ENCODE measurements around the gene ZNF584. TPM values are rescaled to one million over a fixed set of nuclear protein-coding genes. Genes with fewer than 3 reads are reported as not detected.

The ZNF584 gene
- total and polyA plus RNA-seq, 4 experiments from 2014 or later: 6.6 to 10.7 (median 9.7) TPM

- Mint-ChIP-seq H3K27me3 (no peaks in the 10 kb centered on the region), H3K36me3 (peaks cover 17 to 35% of the 10 kb centered on the region in 2 donors), H3K27ac (peak overlapping the region; percentile 96 to 99 (median 98)), H3K9me3 (peaks cover 0 to 2% (median 0%) of the 10 kb centered on the region in 8 donors), H3K4me3 (peak overlapping the region; percentile 93 to 99 (median 96)), H3K4me1 (peaks cover 27 to 64% (median 41%) of the 10 kb centered on the region in 4 donors)
- ChIA-PET CTCF (ENCODE audit: partially characterized antibody) (no interaction called here), POLR2A (ENCODE audit: partially characterized antibody) (interaction anchor here (0.6 to 3.2 kb wide), 14 partner anchors 12 to 536 kb away, joined by 3 to 30 read pairs (median 4); partner anchors contain the start of genes ERVK3-1, ZBTB45, ZNF274 and ZNF446)
- H3K9me3 ChIP-seq (ENCODE audit: control insufficient read depth in 1 of 2, low read length in 2 of 2): no peaks in the 10 kb centered on the region
- H3K36me3 ChIP-seq (ENCODE audit: insufficient read depth, low read length): peaks cover 16% of the 10 kb centered on the region
- peak overlapping the region; percentile 56 to 65 for H3K4me3 ChIP-seq (ENCODE audit: low read length in 2 of 2)
- no peaks in the 10 kb centered on the region for H3K27me3 ChIP-seq (ENCODE audit: insufficient read depth, low read length)
- H3K27ac ChIP-seq (ENCODE audit: low read depth, low read length): peak overlapping the region; percentile 89
- intact Hi-C loops (cut with micrococcal nuclease): loop anchor here (10.0 kb wide), 1 partner anchor 161 kb away; the partner anchor contains the start of gene ZNF544
- peaks cover 42% of the 10 kb centered on the region for H3K4me1 ChIP-seq (ENCODE audit: insufficient read depth, low read length)
- peak in 1 of 5 donors; percentile 17 for DNase-seq
Measured at GRCh38 chr19:58385891-58386575, 22.4 kb upstream of the ZNF584 start.

- no peaks in the 10 kb centered on the region for H3K27me3 Mint-ChIP-seq
- POLR2A ChIA-PET (ENCODE audit: partially characterized antibody): interaction anchor here (0.6 to 3.2 kb wide), 18 partner anchors 13 to 537 kb away, joined by 3 to 30 read pairs (median 4); partner anchors contain the start of genes ERVK3-1, ZBTB45, ZNF274 and ZNF324B
- CTCF ChIA-PET (ENCODE audit: partially characterized antibody): no interaction called here
Measured at GRCh38 chr19:58386576-58387337, 21.7 kb upstream of the ZNF584 start, which contains the start of gene RPS5. TSS of gene RPS5 (plus strand) at chr19:58387269. CDS start at chr19:58388138, 869 bp downstream.

GRCh38 chr19:58387338-58388174, 20.9 kb upstream of the ZNF584 start:
- POLR2A ChIA-PET (ENCODE audit: partially characterized antibody): interaction anchor here (1.0 to 3.2 kb wide), 13 partner anchors 13 to 538 kb away, joined by 3 to 30 read pairs (median 5); partner anchors contain the start of genes ZBTB45, ZNF274, ZNF324B and ZNF446

More at GRCh38 chr19:58386576-58387337, 21.7 kb upstream of the ZNF584 start, which contains the start of gene RPS5:
- H3K27me3 ChIP-seq (ENCODE audit: insufficient read depth, low read length): no peaks in the 10 kb centered on the region
- Mint-ChIP-seq H3K9me3 (peaks cover 0 to 2% (median 0%) of the 10 kb centered on the region in 8 donors), H3K4me1 (peaks cover 27 to 60% (median 39%) of the 10 kb centered on the region in 4 donors), H3K36me3 (peaks cover 17 to 36% of the 10 kb centered on the region in 2 donors), H3K27ac (peak within 1 kb of the TSS; percentile 96 to 99 (median 98)), H3K4me3 (peak within 1 kb of the TSS; percentile 93 to 99 (median 96))
- peak; percentile 94 to 99 (median 98) for DNase-seq
- H3K36me3 ChIP-seq (ENCODE audit: insufficient read depth, low read length): peaks cover 20% of the 10 kb centered on the region
- peak within 1 kb of the TSS; percentile 56 to 65 for H3K4me3 ChIP-seq (ENCODE audit: low read length in 2 of 2)
- peaks cover 41% of the 10 kb centered on the region for H3K4me1 ChIP-seq (ENCODE audit: insufficient read depth, low read length)
- intact Hi-C loops (cut with micrococcal nuclease): loop anchor here (1.0 to 10.0 kb wide), 7 partner anchors 15 to 162 kb away; partner anchors contain the start of genes ERVK3-1, ZNF132, ZNF544 and ZNF584
- no peaks in the 10 kb centered on the region for H3K9me3 ChIP-seq (ENCODE audit: control insufficient read depth in 1 of 2, low read length in 2 of 2)
- peak within 1 kb of the TSS; percentile 89 for H3K27ac ChIP-seq (ENCODE audit: low read depth, low read length)

GRCh38 chr19:58388175-58388526, 20.3 kb upstream of the ZNF584 start:
- Mint-ChIP-seq H3K4me1 (peaks cover 24 to 58% (median 37%) of the 10 kb centered on the region in 4 donors), H3K27ac (peak overlapping the region in 6 of 7 donors; percentile 96 to 99 (median 98)), H3K9me3 (no peaks in the 10 kb centered on the region), H3K36me3 (peaks cover 22 to 44% of the 10 kb centered on the region in 2 donors), H3K4me3 (peak overlapping the region; percentile 93 to 99 (median 96)), H3K27me3 (no peaks in the 10 kb centered on the region)
- intact Hi-C loops (cut with micrococcal nuclease): loop anchor here (10.0 kb wide), 1 partner anchor 163 kb away; the partner anchor contains the start of gene ZNF544
- no peaks in the 10 kb centered on the region for H3K27me3 ChIP-seq (ENCODE audit: insufficient read depth, low read length)
- DNase-seq: no peak
- H3K4me3 ChIP-seq (ENCODE audit: low read length in 2 of 2): peak overlapping the region; percentile 44 to 56
- H3K36me3 ChIP-seq (ENCODE audit: insufficient read depth, low read length): peaks cover 30% of the 10 kb centered on the region
- H3K9me3 ChIP-seq (ENCODE audit: control insufficient read depth in 1 of 2, low read length in 2 of 2): no peaks in the 10 kb centered on the region
- H3K4me1 ChIP-seq (ENCODE audit: insufficient read depth, low read length): peaks cover 34% of the 10 kb centered on the region
- CTCF ChIA-PET (ENCODE audit: partially characterized antibody): no interaction called here
- POLR2A ChIA-PET (ENCODE audit: partially characterized antibody): interaction anchor here (1.1 to 3.2 kb wide), 5 partner anchors 13 to 205 kb away, joined by 3 to 30 read pairs (median 6); partner anchors contain the start of genes ZBTB45, ZNF274, ZNF324B and ZNF497
- peak overlapping the region; percentile 89 for H3K27ac ChIP-seq (ENCODE audit: low read depth, low read length)

More at GRCh38 chr19:58387338-58388174, 20.9 kb upstream of the ZNF584 start:
- Histone ChIP-seq H3K27me3 (ENCODE audit: insufficient read depth, low read length) (no peaks in the 10 kb centered on the region), H3K36me3 (ENCODE audit: insufficient read depth, low read length) (peaks cover 24% of the 10 kb centered on the region), H3K9me3 (ENCODE audit: control insufficient read depth in 1 of 2, low read length in 2 of 2) (no peaks in the 10 kb centered on the region), H3K27ac (ENCODE audit: low read depth, low read length) (peak overlapping the region; percentile 89), H3K4me1 (ENCODE audit: insufficient read depth, low read length) (peaks cover 34% of the 10 kb centered on the region), H3K4me3 (ENCODE audit: low read length in 2 of 2) (peak overlapping the region; percentile 44 to 56)
- peak overlapping the region; percentile 93 to 99 (median 96) for H3K4me3 Mint-ChIP-seq
- peaks cover 0 to 2% (median 0%) of the 10 kb centered on the region in 8 donors for H3K9me3 Mint-ChIP-seq
- peak overlapping the region; percentile 96 to 99 (median 98) for H3K27ac Mint-ChIP-seq
- DNase-seq: no peak
- CTCF ChIA-PET (ENCODE audit: partially characterized antibody): no interaction called here
- no peaks in the 10 kb centered on the region for H3K27me3 Mint-ChIP-seq
- intact Hi-C loops (cut with micrococcal nuclease): loop anchor here (1.0 to 10.0 kb wide), 7 partner anchors 14 to 163 kb away; partner anchors contain the start of genes ERVK3-1, ZNF132, ZNF544 and ZNF584
- H3K4me1 Mint-ChIP-seq: peaks cover 22 to 54% (median 35%) of the 10 kb centered on the region in 4 donors
- peaks cover 17 to 39% of the 10 kb centered on the region in 2 donors for H3K36me3 Mint-ChIP-seq

- CTCF ChIA-PET (ENCODE audit: partially characterized antibody): no interaction called here
Measured at GRCh38 chr19:58392945-58393724, 15.3 kb upstream of the ZNF584 start.

GRCh38 chr19:58393725-58394033, 14.8 kb upstream of the ZNF584 start:
- DNase-seq: no peak
- no peak overlapping the region for H3K27ac Mint-ChIP-seq
- intact Hi-C loops (cut with micrococcal nuclease): no loop called here
- H3K4me1 Mint-ChIP-seq: peaks cover 9 to 24% (median 18%) of the 10 kb centered on the region in 4 donors
- H3K27me3 Mint-ChIP-seq: peaks cover 5 to 7% of the 10 kb centered on the region in 2 donors
- CTCF ChIA-PET (ENCODE audit: partially characterized antibody): no interaction called here
- no peak overlapping the region for H3K4me3 ChIP-seq (ENCODE audit: low read length in 2 of 2)
- POLR2A ChIA-PET (ENCODE audit: partially characterized antibody): no interaction called here
- H3K4me3 Mint-ChIP-seq: no peak overlapping the region
- no peak overlapping the region for H3K27ac ChIP-seq (ENCODE audit: low read depth, low read length)
- H3K9me3 Mint-ChIP-seq: peaks cover 0 to 2% (median 0%) of the 10 kb centered on the region in 8 donors
- H3K36me3 Mint-ChIP-seq: peaks cover 33 to 44% of the 10 kb centered on the region in 2 donors
- peaks cover 45% of the 10 kb centered on the region for H3K36me3 ChIP-seq (ENCODE audit: insufficient read depth, low read length)
- H3K4me1 ChIP-seq (ENCODE audit: insufficient read depth, low read length): peaks cover 14% of the 10 kb centered on the region
- peaks cover 11% of the 10 kb centered on the region for H3K27me3 ChIP-seq (ENCODE audit: insufficient read depth, low read length)
- no peaks in the 10 kb centered on the region for H3K9me3 ChIP-seq (ENCODE audit: control insufficient read depth in 1 of 2, low read length in 2 of 2)

More at GRCh38 chr19:58392945-58393724, 15.3 kb upstream of the ZNF584 start:
- Histone ChIP-seq H3K4me3 (ENCODE audit: low read length in 2 of 2) (no peak overlapping the region), H3K4me1 (ENCODE audit: insufficient read depth, low read length) (peaks cover 19% of the 10 kb centered on the region), H3K27ac (ENCODE audit: low read depth, low read length) (no peak overlapping the region), H3K27me3 (ENCODE audit: insufficient read depth, low read length) (peaks cover 11% of the 10 kb centered on the region), H3K36me3 (ENCODE audit: insufficient read depth, low read length) (peaks cover 50% of the 10 kb centered on the region), H3K9me3 (ENCODE audit: control insufficient read depth in 1 of 2, low read length in 2 of 2) (no peaks in the 10 kb centered on the region)
- intact Hi-C loops (cut with micrococcal nuclease): no loop called here
- Mint-ChIP-seq H3K27ac (peak overlapping the region in 1 of 7 donors; percentile 30), H3K4me3 (no peak overlapping the region), H3K36me3 (peaks cover 36 to 50% of the 10 kb centered on the region in 2 donors), H3K9me3 (peaks cover 0 to 2% (median 0%) of the 10 kb centered on the region in 8 donors), H3K27me3 (peaks cover 5 to 7% of the 10 kb centered on the region in 2 donors), H3K4me1 (peaks cover 12 to 30% (median 22%) of the 10 kb centered on the region in 4 donors)
- POLR2A ChIA-PET (ENCODE audit: partially characterized antibody): no interaction called here
- DNase-seq: no peak

Measured in CD4-positive, alpha-beta memory T cell (primary cell).